GM10248 (cell line): ENCODE measurements around the gene IQCN.

ENCODE experiments used
- CTCF ChIA-PET: fragments of 300-600 bp; sonication (Branson Sonifier 250); formaldehyde crosslinking; extraction: SDS; loops from one replicate; lab custom pipeline; 2021; ENCODE audit warnings: antibody characterized with exemption; lab: Yijun Ruan, JAX
- POLR2A ChIA-PET: fragments of 350-650 bp; sonication (Branson Sonifier 250); formaldehyde crosslinking; extraction: SDS; loops from one replicate; lab custom pipeline; 2020; ENCODE audit warnings: antibody characterized with exemption; lab: Yijun Ruan, JAX
- DNase-seq: peaks from one replicate; pipeline ENCODE4 v3.0.0; 2012; ENCODE audit errors: extremely low spot score
- TF ChIP-seq, protein P1 (sequence below): IDR thresholded peaks from 2 replicates; pipeline ENCODE4 v1.5.1; 2012; ENCODE audit warnings: mild to moderate bottlenecking, low read depth; ENCODE audit errors: extremely low read depth, missing control alignments, control extremely low read depth

The IQCN gene

GRCh38 chr19:18281082-18282020, 7.1 kb upstream of the IQCN start, which contains the start of gene JUND:
TSS of gene JUND (minus strand) at chr19:18281622. CDS start at chr19:18281484, 138 bp downstream.
- POLR2A ChIA-PET: interaction anchor here (0.5 to 6.4 kb wide), 56 partner anchors 9 to 972 kb away, joined by 3 to 154 read pairs (median 6); partner anchors contain the start of genes DDA1, GDF15, LSM4 and MPV17L2
- CTCF ChIA-PET: interaction anchor here (0.6 to 8.3 kb wide), 11 partner anchors 10 to 286 kb away, joined by 3 to 171 read pairs (median 30); partner anchors contain the start of genes GDF15, LSM4 and SSBP4
- DNase-seq: peak; percentile 98
- TF ChIP-seq, protein P1, sequence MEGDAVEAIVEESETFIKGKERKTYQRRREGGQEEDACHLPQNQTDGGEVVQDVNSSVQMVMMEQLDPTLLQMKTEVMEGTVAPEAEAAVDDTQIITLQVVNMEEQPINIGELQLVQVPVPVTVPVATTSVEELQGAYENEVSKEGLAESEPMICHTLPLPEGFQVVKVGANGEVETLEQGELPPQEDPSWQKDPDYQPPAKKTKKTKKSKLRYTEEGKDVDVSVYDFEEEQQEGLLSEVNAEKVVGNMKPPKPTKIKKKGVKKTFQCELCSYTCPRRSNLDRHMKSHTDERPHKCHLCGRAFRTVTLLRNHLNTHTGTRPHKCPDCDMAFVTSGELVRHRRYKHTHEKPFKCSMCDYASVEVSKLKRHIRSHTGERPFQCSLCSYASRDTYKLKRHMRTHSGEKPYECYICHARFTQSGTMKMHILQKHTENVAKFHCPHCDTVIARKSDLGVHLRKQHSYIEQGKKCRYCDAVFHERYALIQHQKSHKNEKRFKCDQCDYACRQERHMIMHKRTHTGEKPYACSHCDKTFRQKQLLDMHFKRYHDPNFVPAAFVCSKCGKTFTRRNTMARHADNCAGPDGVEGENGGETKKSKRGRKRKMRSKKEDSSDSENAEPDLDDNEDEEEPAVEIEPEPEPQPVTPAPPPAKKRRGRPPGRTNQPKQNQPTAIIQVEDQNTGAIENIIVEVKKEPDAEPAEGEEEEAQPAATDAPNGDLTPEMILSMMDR: peak; percentile 3

DNA sequence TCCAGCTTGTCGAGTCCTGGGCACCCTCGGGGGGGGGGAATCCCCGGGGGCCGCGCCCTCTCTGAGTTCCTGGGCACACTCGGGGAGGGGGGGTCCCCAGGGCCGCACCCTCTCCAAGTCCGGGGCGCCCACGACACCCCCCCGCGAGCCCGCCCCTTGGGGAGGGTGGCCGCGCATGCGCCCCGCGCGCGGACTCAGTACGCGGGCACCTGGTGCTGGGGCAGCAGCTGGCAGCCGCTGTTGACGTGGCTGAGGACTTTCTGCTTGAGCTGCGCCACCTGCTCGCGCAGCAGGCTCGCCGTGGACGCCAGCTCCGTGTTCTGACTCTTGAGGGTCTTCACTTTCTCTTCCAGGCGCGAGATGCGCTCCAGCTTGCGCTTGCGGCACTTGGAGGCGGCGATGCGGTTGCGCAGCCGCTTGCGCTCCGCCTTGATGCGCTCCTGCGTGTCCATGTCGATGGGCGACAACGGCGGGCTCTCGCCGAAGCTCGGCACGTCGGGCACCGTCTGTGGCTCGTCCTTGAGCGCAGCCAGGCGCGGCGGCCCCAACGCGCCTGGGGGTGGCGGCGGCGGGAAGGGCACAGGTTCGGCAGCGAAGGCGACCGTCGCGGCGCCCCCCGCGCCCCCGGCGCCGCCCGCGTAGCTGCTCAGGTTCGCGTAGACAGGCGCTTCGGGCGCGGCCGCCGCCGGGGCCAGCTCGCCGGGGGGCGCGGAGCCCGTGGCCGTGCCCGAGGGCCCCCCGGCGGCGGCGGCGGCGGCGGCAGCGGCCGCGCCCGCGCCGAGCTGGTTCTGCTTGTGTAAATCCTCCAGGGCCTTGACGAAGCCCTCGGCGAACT, 6.2 kb upstream of the IQCN start:
- DNase-seq: peak; percentile 83
- TF ChIP-seq, protein P1: no peak
- ChIA-PET CTCF (interaction anchor here (0.8 to 8.3 kb wide), 18 partner anchors 11 to 181 kb away, joined by 3 to 171 read pairs (median 19); partner anchors contain the start of genes LSM4 and SSBP4), POLR2A (interaction anchor here (0.8 to 6.4 kb wide), 46 partner anchors 9 to 246 kb away, joined by 3 to 154 read pairs (median 6); partner anchors contain the start of genes GDF15, LSM4, MPV17L2 and PDE4C)

DNA sequence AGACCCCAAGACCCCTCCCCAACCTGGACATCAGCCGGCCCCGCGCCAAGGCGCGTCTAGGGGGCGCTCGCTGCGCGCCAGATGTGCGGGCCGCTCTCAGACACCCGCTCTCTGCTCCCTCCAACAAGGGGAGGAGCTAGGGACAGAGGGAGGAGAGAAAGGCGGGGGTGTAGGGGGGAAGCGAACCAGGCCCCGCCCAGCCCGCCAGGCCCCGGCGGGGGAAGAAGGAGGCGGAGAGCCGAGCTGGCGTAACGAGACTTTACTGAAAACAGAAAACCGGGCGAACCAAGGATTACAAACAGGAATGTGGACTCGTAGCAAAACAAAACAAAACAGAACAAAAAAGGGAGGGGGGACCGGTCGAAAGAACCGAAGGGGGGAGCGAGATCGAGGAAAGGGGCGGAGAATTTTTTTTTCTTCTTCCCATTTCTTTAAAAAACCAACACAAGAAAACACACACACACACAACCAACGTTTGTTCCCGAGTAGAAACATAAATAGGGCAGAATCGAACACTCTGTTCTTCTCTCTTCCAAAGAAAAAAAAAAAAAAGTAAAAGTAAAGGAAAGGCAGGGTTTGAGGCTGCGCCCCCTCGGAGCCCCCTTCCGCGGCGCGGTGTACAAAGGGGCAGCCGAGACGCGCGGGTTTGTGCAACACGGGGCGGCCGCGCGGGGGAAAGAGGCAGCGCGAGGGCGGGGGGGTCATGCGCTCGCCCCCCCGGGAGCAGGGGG, 5.4 kb upstream of the IQCN start:
- POLR2A ChIA-PET: interaction anchor here (0.5 to 6.4 kb wide), 40 partner anchors 9 to 1019 kb away, joined by 3 to 154 read pairs (median 5); partner anchors contain the start of genes LSM4, MPV17L2, PDE4C and RAB3A
- DNase-seq: peak; percentile 97
- CTCF ChIA-PET: interaction anchor here (0.6 to 8.3 kb wide), 48 partner anchors 10 to 206 kb away, joined by 3 to 171 read pairs (median 4); partner anchors contain the start of genes GDF15, LSM4, MPV17L2 and RAB3A
- TF ChIP-seq, protein P1: peak; percentile 88

DNA sequence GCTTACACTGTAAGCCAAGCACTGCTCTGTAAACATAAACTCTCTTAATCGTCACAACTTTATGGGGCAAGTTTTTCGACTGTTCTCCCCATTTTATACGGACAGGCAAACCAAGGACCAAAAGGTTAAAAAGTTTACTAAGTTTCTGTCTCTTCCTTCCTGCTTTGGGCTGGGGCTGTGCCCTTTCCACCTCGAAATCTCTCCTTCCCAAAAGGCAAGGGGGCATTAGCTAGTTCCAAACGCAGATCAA, 4.9 kb upstream of the IQCN start:
- TF ChIP-seq, protein P1: no peak
- no peak for DNase-seq
- POLR2A ChIA-PET: interaction anchor here (0.6 to 6.4 kb wide), 27 partner anchors 10 to 1019 kb away, joined by 3 to 154 read pairs (median 6); partner anchors contain the start of genes LSM4, MPV17L2, PDE4C and RAB3A
- CTCF ChIA-PET: interaction anchor here (0.6 to 8.3 kb wide), 45 partner anchors 9 to 206 kb away, joined by 3 to 171 read pairs (median 4); partner anchors contain the start of genes GDF15, LSM4, MPV17L2 and RAB3A

DNA sequence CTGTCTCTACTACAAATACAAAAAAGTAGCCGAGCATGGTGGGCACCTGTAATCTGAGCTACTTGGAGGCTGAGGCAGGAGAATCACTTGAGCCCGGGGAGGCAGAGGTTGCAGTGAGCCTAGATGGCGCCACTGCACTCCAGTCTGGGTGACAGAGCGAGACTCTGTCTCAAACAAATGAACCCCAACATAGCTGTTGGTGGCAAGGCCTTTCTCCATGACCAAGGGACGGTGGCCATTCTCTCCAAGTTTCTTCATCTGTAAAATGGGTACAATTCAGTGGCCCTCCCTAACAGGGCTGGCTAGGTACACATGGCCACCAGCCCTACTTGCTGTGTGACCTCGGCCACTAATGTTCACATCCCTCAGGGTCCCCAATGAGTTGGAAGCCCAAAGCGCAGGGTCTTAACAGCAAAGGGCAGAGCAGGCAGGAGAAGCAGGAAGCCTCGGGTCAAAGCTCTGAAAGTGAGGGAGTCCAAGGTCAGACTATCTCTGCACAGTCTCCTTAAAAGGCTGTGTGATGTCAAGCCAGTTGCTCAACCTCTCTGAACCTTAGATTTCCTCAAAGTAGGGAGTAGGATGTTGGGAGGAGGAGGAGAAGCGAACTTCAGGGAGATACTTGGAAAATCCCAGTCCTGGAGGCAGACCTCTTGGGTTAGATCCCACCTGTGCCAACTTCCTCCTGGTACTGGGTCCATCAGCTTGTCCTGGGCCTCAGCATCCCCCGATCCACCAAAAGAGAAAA, 4.4 kb upstream of the IQCN start:
- ChIA-PET POLR2A (interaction anchor here (0.6 to 6.4 kb wide), 27 partner anchors 9 to 1018 kb away, joined by 3 to 154 read pairs (median 5); partner anchors contain the start of genes LSM4, MPV17L2, PDE4C and RAB3A), CTCF (interaction anchor here (0.8 to 8.3 kb wide), 39 partner anchors 9 to 166 kb away, joined by 3 to 171 read pairs (median 5); partner anchors contain the start of genes GDF15, LSM4, MPV17L2 and RAB3A)
- DNase-seq: no peak
- TF ChIP-seq, protein P1: peak; percentile 35
